GM21717 (cell line): ENCODE data around the gene SLC25A5.
"Not testable (repeated sequence)": the region's sequence is repeated elsewhere in the genome, so short reads cannot be mapped to it uniquely, and the experiment has no call there.

Source experiments
- ATAC-seq: cut with Tn5 transposase; IDR thresholded peaks from one replicate; pipeline ENCODE4 v1.9.1; 2021; ENCODE audit warnings: mild to moderate bottlenecking, moderate library complexity; ENCODE audit not compliant: unreplicated experiment

The SLC25A5 gene

DNA sequence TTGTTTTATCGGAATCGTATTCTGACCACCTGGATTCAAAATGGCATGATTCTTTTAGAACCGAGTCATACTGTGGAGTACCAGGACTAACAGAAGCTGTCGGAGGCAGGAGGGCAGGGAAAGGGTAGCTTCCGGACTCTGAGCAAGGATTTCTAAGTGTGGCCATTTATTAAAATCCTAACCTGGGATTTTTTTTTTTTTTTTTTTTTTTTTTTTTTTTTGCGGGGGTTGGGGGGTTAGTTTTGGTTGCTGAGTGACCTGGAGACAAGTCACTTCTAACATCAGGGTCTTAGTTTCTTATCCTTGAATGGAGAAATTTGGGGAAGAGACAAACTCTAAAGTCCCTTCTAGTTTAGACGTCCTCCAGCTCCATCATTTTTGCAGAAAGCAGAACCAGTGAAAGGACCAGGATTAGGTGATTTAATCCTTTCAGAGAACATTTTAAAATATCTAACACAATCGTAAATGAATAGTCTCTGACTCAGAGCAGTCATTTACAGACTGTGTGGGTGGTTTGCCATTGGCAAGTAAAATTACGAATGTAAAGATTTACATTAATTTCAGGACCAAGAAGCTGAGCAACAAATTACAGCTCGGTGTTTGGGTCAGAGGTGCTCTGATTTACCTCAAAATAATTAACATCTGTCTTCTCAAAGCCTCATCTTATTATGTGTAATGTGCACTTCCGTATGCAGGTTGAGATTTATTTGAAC is 7.3 kb downstream of the SLC25A5 start:
- ATAC-seq, result no peak

DNA sequence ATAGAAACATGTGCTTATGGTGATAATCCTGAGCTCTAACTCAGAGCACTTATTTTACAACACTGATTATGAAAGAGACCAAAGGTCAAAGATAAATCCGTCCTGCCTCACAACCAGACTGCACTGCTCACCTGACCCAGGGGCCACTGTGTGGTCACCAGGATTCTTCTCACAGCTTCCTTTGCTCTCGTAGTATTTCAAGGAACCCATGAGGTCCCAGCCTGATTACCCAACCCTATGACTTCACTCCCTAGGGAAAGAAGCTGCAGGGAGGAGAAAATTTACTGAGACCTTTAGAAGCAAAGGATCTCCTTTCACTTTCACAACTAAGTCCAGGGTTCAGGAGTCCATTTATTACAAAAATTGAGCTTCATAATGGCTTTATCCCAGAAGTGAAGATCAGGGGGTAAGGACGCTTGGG is 9.6 kb downstream of the SLC25A5 start:
- ATAC-seq, result no peak

DNA sequence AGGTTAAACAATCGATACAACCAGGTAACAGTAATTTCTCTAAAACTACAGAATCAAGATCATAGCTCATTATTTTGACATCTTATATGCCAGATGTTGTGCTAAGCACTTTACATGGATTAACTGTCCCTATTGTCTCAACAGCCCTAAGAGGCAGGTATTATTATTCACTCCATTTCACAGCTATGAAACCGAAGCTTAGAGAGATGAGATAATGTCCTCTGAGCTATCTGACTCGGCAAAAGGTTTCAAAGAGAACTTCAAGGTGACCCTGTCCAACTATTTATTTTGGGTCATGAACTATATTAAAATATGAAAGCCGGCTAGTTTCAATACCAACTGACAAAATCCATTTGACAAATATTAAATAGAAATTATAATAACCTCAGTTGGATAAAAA is 10.3 kb downstream of the SLC25A5 start:
- ATAC-seq, result no peak

DNA sequence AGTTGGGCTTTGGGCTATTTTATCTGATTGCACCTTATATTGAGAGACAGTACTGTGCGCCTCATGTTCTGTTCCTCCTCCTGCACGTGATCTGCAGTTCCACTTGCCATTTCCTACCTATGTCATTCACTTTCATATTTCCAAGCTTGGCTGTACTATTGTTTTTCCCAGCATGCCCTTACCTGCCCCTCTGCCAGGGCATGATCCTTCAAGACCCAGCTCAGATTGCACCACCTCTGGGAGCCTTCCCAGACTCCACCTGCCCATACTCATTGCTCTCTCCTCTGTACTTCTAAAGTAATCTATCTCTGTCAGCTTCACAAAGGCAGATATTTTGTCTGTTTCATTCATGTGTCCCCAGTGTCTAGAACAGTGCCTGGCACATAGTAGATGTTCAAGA is 11.6 kb downstream of the SLC25A5 start:
- no peak for ATAC-seq

DNA sequence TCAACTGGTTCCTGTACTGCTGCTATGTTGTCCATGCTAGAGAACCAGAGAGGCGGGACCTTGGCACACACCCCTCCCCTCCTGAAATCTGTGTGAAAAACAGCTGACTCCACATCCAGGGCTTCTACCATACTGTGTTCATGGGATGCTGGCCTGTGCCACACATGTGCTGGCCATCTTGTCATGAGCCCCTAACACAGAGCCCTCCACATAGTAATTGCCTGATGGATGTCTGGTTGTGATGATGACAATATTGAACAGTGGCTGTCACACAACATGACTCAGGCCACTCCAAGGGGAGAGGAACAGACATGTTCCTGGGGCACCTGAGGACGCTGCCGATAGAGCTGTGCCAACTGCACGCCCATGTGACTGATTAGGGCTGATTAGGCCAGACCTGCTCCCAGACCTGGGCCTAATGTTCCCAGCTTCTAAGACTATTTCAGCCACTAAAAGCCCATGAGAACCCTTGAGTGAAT is 13.1 kb downstream of the SLC25A5 start:
- no peak for ATAC-seq

DNA sequence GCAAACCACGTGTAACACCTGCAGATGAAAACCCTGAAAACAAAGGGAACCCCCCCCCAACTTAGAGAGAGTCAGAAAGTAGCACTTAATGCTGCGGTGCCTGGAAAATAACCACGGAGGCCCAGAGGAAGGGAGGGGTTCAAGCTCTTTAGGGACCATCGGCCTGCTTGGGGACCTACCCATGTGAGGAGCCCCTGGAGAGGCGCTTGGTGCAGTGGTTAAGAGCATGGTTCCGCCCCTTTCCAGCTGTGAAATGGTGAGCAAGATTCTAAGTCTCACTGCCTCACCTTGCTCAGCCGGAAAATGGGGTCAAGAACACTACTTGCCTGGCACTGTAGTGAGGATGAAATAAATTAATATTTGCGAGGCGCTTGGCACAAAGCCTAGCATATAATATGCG is 13.8 kb downstream of the SLC25A5 start:
- no peak for ATAC-seq

DNA sequence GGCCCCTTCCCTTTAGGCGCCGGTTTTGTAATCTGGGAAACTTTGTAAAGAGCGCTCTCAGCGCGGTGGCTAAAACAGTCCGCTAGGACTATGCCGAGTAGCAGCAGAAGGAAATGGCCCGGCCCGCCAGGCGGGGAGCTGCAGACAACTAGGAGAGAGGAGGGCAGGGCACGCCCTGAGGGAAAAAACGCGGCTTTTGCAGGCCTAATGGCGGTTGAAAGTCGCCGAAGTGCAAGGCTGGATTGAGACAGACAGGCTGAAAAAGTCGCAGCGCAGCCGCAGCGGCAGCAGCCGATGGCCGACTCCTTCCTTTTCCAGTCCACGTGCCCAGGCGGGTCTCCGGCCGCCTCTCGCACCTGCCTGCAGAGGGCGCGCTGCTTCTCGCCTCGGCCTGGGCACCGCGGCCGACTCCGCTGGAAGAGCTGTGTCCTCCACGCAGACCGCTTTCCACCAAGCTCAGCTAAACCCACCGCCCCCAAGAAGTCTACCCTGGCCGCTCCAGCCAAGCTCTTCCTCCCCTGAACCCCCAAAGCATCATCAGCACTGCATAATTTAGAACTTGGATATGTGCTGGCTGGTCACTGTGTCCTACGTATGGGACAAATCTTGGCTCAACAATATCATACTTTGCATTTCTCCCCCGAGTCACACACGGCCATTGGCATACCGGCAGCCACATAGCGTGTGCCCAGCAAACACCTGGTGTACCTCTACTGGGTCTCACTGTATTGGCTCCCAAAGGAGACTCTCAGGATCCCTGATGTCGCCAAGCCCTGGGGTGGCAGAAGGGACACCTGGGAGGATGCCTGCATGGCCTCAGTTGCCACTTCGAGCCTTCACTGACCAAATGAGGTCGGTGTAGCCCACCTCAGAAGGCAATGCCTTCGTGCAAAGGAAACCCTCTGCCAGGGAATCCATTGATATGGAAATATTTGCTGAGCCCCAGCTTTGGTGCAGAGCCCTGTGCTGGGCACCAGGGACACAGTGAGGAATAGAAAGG is 14.5 kb downstream of the SLC25A5 start:
- ATAC-seq, result peak; percentile 67

DNA sequence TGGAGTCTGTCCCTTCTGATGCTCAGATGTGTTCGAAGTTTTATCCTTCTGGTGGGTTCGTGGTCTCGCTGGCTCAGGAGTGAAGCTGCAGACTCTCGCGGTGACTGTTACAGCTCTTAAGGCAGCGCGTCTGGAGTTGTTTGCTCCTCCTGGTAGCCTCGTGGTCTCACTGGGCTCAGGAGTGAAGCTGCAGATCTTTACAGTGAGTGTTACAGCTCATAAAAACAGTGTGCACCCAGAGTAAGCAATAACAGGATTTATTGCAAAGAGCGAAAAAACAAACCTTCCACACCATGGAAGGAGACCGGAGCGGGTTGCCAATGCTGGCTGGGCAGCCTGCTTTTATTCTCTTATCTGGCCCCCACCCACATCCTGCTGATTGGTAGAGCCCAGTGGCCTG is 18.5 kb downstream of the SLC25A5 start:
- no peak for ATAC-seq

DNA sequence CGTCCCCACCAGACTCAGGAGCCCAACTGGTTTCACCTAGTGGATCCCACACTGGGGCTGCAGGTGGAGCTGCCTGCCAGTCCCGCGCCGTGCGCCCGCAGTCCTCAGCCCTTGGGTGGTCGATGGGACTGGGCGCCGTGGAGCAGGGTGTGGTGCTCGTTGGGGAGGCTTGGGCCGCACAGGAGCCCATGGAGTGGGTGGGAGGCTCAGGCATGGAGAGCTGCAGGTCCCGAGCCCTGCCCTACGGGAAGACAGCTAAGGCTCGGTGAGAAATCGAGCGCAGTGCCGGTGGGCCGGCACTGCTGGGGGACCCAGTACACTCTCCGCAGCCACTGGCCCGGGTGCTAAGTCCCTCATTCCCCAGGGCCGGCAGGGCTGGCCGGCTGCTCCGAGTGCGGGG is 19.5 kb downstream of the SLC25A5 start:
- ATAC-seq, result not testable (repeated sequence)

DNA sequence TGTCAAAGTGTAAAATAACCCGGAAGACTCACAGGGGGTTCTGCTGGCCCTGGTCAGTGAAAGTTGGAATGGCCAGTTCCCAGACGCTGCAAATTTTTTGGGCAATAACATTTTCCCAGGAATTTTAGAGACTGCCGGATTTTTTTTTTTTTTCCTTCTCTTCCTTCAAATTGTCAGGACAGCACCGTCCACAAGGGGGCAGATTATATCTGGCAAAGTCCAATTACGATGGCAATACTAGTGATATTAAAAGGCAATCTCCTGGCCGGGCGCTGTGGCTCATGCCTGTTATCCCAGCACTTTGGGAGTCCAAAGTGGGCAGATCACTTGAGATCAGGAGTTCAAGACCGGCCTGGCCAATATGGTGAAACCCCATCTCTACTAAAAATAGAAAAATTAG is 20.5 kb downstream of the SLC25A5 start:
- ATAC-seq, result no peak

DNA sequence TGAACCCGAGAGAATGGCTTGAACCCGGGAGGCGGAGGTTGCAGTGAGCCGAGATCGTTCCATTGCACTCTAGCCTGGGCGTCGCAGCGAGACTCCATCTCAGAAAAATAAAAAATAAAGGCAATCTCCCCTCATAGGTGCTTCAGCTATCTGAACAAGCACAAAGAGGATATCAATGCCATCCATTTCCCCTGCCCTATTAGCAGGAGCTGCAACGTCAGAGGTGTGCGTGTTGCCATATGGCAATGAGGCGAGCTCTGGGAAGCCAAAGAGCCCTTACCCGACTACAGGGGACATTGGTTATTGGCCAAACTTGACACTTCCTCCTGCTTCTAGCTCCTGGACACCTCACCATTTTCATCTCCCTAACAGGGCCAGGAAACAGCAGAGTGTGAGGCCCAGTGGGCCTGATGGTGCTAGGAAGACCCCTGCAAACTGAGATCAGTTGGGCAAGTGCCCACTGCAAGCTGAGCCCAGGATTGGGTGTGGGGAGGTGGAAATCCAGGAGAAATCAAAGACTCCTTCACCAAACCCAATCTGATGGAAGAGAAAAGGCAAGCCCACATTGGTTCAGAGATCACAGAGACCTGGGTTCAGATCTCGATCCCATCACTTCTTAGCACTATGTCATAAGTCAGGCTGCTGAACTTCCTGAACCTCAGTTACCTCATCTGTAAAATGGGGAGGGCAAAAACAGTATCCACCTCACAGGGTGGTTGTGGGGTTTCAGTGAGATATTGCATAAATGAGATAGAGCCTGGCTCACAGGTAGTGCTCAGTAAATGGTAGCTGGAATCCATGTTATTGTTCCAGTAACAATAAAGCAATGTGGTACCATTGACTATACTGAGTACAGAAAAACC is 21.2 kb downstream of the SLC25A5 start:
- ATAC-seq, result no peak

DNA sequence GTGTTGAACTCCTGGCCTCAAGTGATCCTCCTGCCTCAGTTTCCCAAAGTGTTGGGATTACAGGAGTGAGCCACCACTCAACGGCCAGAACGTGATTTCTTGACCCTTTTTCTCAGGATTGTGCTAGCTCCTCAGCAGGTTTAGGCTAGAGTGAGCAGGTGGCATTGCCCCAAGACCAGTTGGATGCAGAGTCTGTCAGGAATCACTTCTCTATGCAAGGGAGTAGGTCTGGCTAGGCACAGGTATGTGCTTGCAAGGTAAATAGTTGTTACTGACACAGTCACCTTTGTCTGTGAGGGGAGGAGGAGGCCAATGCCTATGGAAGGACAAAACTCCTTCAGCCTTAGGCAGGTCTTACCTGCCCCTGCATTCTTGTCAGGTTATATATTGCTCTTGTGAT is 24.2 kb downstream of the SLC25A5 start:
- no peak for ATAC-seq

DNA sequence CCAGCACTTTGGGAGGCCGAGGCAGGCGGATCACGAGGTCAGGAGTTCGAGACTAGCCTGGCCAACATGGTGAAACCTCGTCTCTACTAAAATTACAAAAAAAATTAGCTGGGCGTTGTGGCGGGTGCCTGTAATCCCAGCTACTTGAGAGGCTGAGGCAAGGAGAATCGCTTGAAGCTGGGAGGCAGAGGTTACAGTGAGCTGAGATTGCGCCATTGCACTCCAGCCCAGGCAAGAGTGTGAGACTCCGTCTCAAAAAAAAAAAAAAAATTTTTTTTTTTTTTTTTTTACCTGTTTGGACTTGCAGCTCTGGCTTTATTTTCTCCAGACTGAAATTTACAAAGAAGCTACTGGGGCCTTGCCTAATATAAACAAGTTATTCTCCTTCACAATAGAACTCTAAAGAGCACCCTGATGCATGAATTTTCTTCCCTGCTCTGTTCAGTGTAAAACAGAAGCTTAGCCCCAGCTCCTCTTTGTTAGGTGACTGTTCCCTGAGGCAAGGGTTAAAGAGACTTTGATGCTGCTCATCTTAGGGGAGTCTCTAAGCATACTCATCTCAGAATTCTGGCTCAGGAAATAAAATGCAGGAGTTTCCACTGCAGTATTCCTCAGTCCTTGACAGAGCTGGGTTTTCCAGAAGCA is 25.7 kb downstream of the SLC25A5 start:
- ATAC-seq, result not testable (repeated sequence)

DNA sequence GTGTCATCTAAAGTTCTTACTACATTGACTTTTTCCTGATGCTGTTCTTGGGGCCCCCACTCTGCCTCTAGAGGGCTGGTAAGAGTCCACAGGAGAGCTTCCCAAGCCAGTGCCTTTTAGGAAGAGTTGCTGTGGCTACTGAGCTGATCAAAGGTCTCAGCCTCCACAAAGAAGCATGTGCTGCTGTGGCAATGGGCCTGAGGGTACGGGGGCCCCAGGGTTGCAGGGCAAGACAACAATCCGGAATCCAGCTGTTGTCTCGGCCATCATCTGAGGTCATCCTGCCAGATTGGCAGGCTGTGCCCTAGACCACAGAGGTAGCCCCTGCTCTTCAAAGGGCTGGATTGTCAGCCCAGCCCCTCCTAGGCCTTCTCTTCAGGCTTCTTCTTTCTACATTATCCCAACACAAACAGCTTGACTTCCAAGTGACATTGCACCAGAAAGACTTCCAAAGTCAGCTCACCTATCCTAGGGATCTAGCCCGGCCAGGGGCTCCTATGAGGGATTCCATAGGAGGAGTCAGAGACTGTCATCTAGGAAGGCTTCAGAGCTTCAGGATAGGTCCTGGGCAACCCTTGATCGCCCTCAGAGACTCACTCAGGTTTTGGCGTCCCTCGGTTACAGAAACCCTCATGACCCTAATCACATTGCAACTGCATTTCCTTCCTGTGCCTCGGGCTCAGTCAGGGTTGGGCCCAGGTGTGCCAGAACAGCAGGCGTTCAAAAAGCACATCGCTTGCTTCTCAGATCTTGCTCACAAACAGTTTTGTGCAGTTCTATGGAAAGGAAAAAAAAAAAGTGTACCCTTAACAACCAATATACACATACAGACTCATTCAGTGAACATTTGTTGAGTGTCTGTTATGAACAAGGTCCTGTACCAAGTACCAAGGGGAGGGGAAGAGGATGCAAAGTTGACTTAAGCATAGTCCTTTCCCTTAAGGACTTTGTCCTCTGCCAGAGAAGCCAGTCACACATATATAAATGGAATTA is 27.8 kb downstream of the SLC25A5 start:
- no peak for ATAC-seq

DNA sequence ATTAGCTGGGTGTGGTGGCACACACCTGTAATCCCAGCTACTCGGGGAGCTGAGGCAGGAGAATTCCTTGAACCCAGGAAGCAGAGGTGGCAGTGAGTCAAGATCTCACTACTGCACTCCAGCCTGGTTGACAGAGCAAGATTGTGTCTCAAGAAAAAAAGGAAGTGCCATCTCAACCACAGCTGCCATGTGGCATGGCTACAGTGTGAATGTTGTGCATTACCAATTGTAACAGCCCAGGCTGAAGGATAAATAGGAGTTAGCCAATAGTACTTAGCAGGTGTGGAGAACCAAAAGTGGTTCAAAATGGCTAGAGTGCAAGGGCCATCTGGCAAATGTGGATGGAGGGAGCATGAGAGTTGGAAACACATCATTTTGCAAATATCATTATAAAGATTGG is 28.9 kb downstream of the SLC25A5 start:
- no peak for ATAC-seq

DNA sequence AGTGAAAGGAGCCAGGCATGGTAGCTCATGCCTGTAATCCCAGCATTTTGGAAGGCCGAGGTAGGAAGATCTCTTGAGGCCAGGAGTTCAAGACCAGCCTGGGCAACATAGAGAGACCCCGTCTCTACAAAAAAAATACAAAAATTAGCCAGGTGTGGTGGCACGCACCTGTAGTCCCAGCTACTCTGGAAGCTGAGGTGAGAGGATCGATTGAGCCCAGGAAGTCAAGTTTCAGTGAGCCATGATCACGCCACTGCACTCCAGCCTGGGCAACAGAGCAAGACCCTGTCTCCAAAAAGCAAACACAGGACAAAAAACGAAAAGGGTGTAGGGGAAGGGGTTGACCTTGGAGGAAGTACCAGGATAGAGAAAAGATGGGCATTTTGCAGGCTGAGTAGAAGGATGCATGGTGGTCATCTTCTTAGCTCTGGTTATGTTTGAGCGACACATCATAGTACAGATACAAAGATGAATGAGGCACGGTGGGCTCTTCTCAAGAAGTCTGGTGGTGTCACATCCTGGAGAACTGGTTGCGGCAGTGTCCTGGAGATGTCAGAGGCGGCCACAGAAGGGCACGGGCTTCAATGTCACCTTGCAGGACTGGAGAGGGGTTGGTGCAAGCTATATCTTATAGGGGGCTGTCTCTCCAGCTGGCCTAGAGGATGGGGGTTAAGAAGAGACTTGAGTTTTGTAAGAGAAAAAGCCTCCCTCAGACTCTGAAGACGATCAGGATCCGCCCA is 32.0 kb downstream of the SLC25A5 start:
- no peak for ATAC-seq

DNA sequence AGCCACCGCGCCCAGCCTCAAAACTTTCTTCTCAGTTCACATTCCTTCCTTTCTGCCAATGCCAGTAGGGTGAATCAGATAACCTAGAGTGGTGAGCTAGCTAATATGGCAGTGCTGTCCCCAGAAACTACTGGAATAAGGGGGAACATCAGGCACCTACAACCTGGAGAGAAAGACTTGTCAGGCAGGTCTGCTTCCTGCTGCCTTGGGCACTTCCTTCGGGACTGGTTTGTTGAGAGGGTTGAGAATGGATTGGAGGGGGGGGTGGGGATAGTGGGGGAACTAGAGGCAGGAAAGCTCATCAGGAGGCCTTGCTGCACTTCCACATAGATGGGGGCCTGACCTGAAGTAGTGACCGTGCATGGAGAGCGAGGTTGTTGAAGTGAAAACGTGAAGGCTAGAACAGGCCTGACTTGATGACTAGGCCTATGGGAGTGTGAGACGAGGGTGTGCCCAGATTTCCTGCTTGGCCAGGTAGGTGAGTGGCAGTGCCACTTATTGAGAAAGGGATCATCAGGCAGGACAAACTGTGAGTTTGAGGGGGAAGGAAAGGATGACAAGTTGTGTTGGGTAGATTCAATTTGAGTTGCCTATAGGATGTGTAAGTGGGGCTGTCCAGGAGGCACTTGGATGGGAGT is 33.4 kb downstream of the SLC25A5 start:
- no peak for ATAC-seq
